Measurements from ENCODE around the gene GRAMD2B. TPM values are rescaled to one million over a fixed set of nuclear protein-coding genes. Genes with fewer than 3 reads are reported as not detected.

GRAMD2B gene
- total and polyA plus RNA-seq, 3 experiments from 2014 or later = 7.0 to 10.4 (median 8.4) TPM

- Histone ChIP-seq H3K27ac (ENCODE audit: low read depth, low read length) (no peak overlapping the region), H3K4me3 (ENCODE audit: low read length) (no peak overlapping the region), H3K36me3 (ENCODE audit: insufficient read depth, low read length) (no peaks in the 10 kb centered on the region), H3K9me3 (ENCODE audit: low read length) (no peaks in the 10 kb centered on the region), H3K4me1 (ENCODE audit: insufficient read depth, low read length) (no peaks in the 10 kb centered on the region), H3K27me3 (ENCODE audit: insufficient read depth, low read length, poor library complexity, severe bottlenecking) (no peaks in the 10 kb centered on the region)
- CTCF ChIA-PET = no interaction called here
- POLR2A ChIA-PET = no interaction called here
- H3K9me3 Mint-ChIP-seq = peaks cover 17 to 27% (median 25%) of the 10 kb centered on the region in 5 donors
- DNase-seq = no peak
- H3K4me1 Mint-ChIP-seq = no peaks in the 10 kb centered on the region
- H3K4me3 Mint-ChIP-seq = no peak overlapping the region
- peaks cover 0 to 18% of the 10 kb centered on the region in 2 donors for H3K27me3 Mint-ChIP-seq
- peaks cover 0 to 19% (median 1%) of the 10 kb centered on the region in 3 donors for H3K36me3 Mint-ChIP-seq
- no peak overlapping the region for H3K27ac Mint-ChIP-seq
Observed at GRCh38 chr5:126398791-126399190, 24.4 kb upstream of the GRAMD2B start.

GRCh38 chr5:126400621-126401251 is 22.5 kb upstream of the GRAMD2B start:
- CTCF ChIA-PET = no interaction called here
- Mint-ChIP-seq H3K27ac (no peak overlapping the region), H3K4me3 (no peak overlapping the region), H3K9me3 (peaks cover 17 to 27% (median 25%) of the 10 kb centered on the region in 5 donors), H3K4me1 (no peaks in the 10 kb centered on the region), H3K36me3 (peaks cover 0 to 19% (median 1%) of the 10 kb centered on the region in 3 donors), H3K27me3 (peaks cover 0 to 23% of the 10 kb centered on the region in 2 donors)
- Histone ChIP-seq H3K9me3 (ENCODE audit: low read length) (no peaks in the 10 kb centered on the region), H3K27ac (ENCODE audit: low read depth, low read length) (no peak overlapping the region), H3K4me1 (ENCODE audit: insufficient read depth, low read length) (no peaks in the 10 kb centered on the region), H3K27me3 (ENCODE audit: insufficient read depth, low read length, poor library complexity, severe bottlenecking) (no peaks in the 10 kb centered on the region), H3K4me3 (ENCODE audit: low read length) (no peak overlapping the region), H3K36me3 (ENCODE audit: insufficient read depth, low read length) (no peaks in the 10 kb centered on the region)
- POLR2A ChIA-PET = no interaction called here
- DNase-seq = no peak

GRCh38 chr5:126402621-126403555 is 20.3 kb upstream of the GRAMD2B start:
- H3K4me1 Mint-ChIP-seq = no peaks in the 10 kb centered on the region
- no peak overlapping the region for H3K27ac ChIP-seq (ENCODE audit: low read depth, low read length)
- H3K9me3 ChIP-seq (ENCODE audit: low read length) = no peaks in the 10 kb centered on the region
- no peaks in the 10 kb centered on the region for H3K27me3 ChIP-seq (ENCODE audit: insufficient read depth, low read length, poor library complexity, severe bottlenecking)
- H3K27me3 Mint-ChIP-seq = peaks cover 0 to 19% of the 10 kb centered on the region in 2 donors
- no peak for DNase-seq
- H3K36me3 Mint-ChIP-seq = peaks cover 0 to 19% (median 1%) of the 10 kb centered on the region in 3 donors
- CTCF ChIA-PET = no interaction called here
- peaks cover 17 to 27% (median 25%) of the 10 kb centered on the region in 5 donors for H3K9me3 Mint-ChIP-seq
- no peak overlapping the region for H3K4me3 ChIP-seq (ENCODE audit: low read length)
- no peaks in the 10 kb centered on the region for H3K36me3 ChIP-seq (ENCODE audit: insufficient read depth, low read length)
- no peaks in the 10 kb centered on the region for H3K4me1 ChIP-seq (ENCODE audit: insufficient read depth, low read length)
- POLR2A ChIA-PET = no interaction called here
- no peak overlapping the region for H3K27ac Mint-ChIP-seq
- H3K4me3 Mint-ChIP-seq = no peak overlapping the region

GRCh38 chr5:126403876-126404275 is 19.3 kb upstream of the GRAMD2B start:
- CTCF ChIA-PET = no interaction called here
- POLR2A ChIA-PET = no interaction called here

GRCh38 chr5:126410623-126411022 is 12.6 kb upstream of the GRAMD2B start:
- Mint-ChIP-seq H3K27me3 (peaks cover 4 to 49% of the 10 kb centered on the region in 2 donors), H3K9me3 (peaks cover 3 to 13% (median 6%) of the 10 kb centered on the region in 5 donors), H3K36me3 (peaks cover 0 to 19% (median 0%) of the 10 kb centered on the region in 3 donors), H3K4me3 (no peak overlapping the region), H3K27ac (no peak overlapping the region), H3K4me1 (no peaks in the 10 kb centered on the region)
- H3K27ac ChIP-seq (ENCODE audit: low read depth, low read length) = no peak overlapping the region
- H3K4me1 ChIP-seq (ENCODE audit: insufficient read depth, low read length) = no peaks in the 10 kb centered on the region
- ChIA-PET POLR2A (no interaction called here), CTCF (no interaction called here)
- H3K9me3 ChIP-seq (ENCODE audit: low read length) = no peaks in the 10 kb centered on the region
- H3K4me3 ChIP-seq (ENCODE audit: low read length) = no peak overlapping the region
- no peaks in the 10 kb centered on the region for H3K27me3 ChIP-seq (ENCODE audit: insufficient read depth, low read length, poor library complexity, severe bottlenecking)
- DNase-seq = no peak
- H3K36me3 ChIP-seq (ENCODE audit: insufficient read depth, low read length) = no peaks in the 10 kb centered on the region

More at GRCh38 chr5:126403876-126404275, 19.3 kb upstream of the GRAMD2B start:
- Mint-ChIP-seq H3K27ac (no peak overlapping the region), H3K4me1 (no peaks in the 10 kb centered on the region), H3K27me3 (peaks cover 0 to 13% of the 10 kb centered on the region in 2 donors), H3K4me3 (no peak overlapping the region), H3K9me3 (peaks cover 17 to 26% (median 25%) of the 10 kb centered on the region in 5 donors), H3K36me3 (peaks cover 0 to 12% (median 1%) of the 10 kb centered on the region in 3 donors)
- no peak for DNase-seq
- Histone ChIP-seq H3K4me1 (ENCODE audit: insufficient read depth, low read length) (no peaks in the 10 kb centered on the region), H3K27me3 (ENCODE audit: insufficient read depth, low read length, poor library complexity, severe bottlenecking) (no peaks in the 10 kb centered on the region), H3K27ac (ENCODE audit: low read depth, low read length) (no peak overlapping the region), H3K36me3 (ENCODE audit: insufficient read depth, low read length) (no peaks in the 10 kb centered on the region), H3K9me3 (ENCODE audit: low read length) (no peaks in the 10 kb centered on the region), H3K4me3 (ENCODE audit: low read length) (no peak overlapping the region)

GRCh38 chr5:126413856-126414255 is 9.4 kb upstream of the GRAMD2B start:
- Mint-ChIP-seq H3K36me3 (peaks cover 0 to 29% (median 0%) of the 10 kb centered on the region in 3 donors), H3K4me1 (no peaks in the 10 kb centered on the region), H3K9me3 (peaks cover 3 to 13% (median 6%) of the 10 kb centered on the region in 5 donors), H3K4me3 (no peak overlapping the region), H3K27ac (no peak overlapping the region), H3K27me3 (peaks cover 4 to 60% of the 10 kb centered on the region in 2 donors)
- Histone ChIP-seq H3K36me3 (ENCODE audit: insufficient read depth, low read length) (no peaks in the 10 kb centered on the region), H3K9me3 (ENCODE audit: low read length) (no peaks in the 10 kb centered on the region), H3K27me3 (ENCODE audit: insufficient read depth, low read length, poor library complexity, severe bottlenecking) (no peaks in the 10 kb centered on the region), H3K4me3 (ENCODE audit: low read length) (no peak overlapping the region), H3K4me1 (ENCODE audit: insufficient read depth, low read length) (no peaks in the 10 kb centered on the region), H3K27ac (ENCODE audit: low read depth, low read length) (no peak overlapping the region)
- CTCF ChIA-PET = no interaction called here
- POLR2A ChIA-PET = no interaction called here
- DNase-seq = no peak

- Mint-ChIP-seq H3K4me1 (no peaks in the 10 kb centered on the region), H3K9me3 (peaks cover 0 to 11% (median 3%) of the 10 kb centered on the region in 5 donors), H3K27me3 (peaks cover 4 to 60% of the 10 kb centered on the region in 2 donors), H3K27ac (no peak overlapping the region), H3K36me3 (peaks cover 0 to 29% (median 0%) of the 10 kb centered on the region in 3 donors), H3K4me3 (no peak overlapping the region)
- ChIA-PET POLR2A (no interaction called here), CTCF (no interaction called here)
- Histone ChIP-seq H3K4me3 (ENCODE audit: low read length) (no peak overlapping the region), H3K27ac (ENCODE audit: low read depth, low read length) (no peak overlapping the region), H3K27me3 (ENCODE audit: insufficient read depth, low read length, poor library complexity, severe bottlenecking) (no peaks in the 10 kb centered on the region), H3K36me3 (ENCODE audit: insufficient read depth, low read length) (no peaks in the 10 kb centered on the region), H3K4me1 (ENCODE audit: insufficient read depth, low read length) (no peaks in the 10 kb centered on the region), H3K9me3 (ENCODE audit: low read length) (no peaks in the 10 kb centered on the region)
- no peak for DNase-seq
Observed at GRCh38 chr5:126414874-126415502, 8.2 kb upstream of the GRAMD2B start.

- Mint-ChIP-seq H3K36me3 (peaks cover 0 to 25% (median 0%) of the 10 kb centered on the region in 3 donors), H3K9me3 (peaks cover 2 to 6% (median 2%) of the 10 kb centered on the region in 5 donors), H3K4me3 (no peak overlapping the region), H3K27ac (no peak overlapping the region), H3K4me1 (no peaks in the 10 kb centered on the region), H3K27me3 (peaks cover 4 to 56% of the 10 kb centered on the region in 2 donors)
- no peak overlapping the region for H3K27ac ChIP-seq (ENCODE audit: low read depth, low read length)
- ChIA-PET POLR2A (no interaction called here), CTCF (no interaction called here)
- H3K9me3 ChIP-seq (ENCODE audit: low read length) = no peaks in the 10 kb centered on the region
- no peaks in the 10 kb centered on the region for H3K36me3 ChIP-seq (ENCODE audit: insufficient read depth, low read length)
- H3K4me3 ChIP-seq (ENCODE audit: low read length) = no peak overlapping the region
- DNase-seq = no peak
- H3K4me1 ChIP-seq (ENCODE audit: insufficient read depth, low read length) = no peaks in the 10 kb centered on the region
- H3K27me3 ChIP-seq (ENCODE audit: insufficient read depth, low read length, poor library complexity, severe bottlenecking) = no peaks in the 10 kb centered on the region
Observed at GRCh38 chr5:126415789-126416188, 7.4 kb upstream of the GRAMD2B start.
